Vagina (tissue), 2 donors: Measurements from ENCODE around the gene UQCC2.

Source experiments
- POLR2A ChIP-seq, 2 donors: fragments of 450-650 bp; IDR thresholded peaks; one replicate each; pipeline ENCODE4 v1.6.1; 2017; ENCODE audit warnings: antibody characterized with exemption in 2 of 2, mild to moderate bottlenecking in 2 of 2, moderate library complexity in 2 of 2
- POLR2AphosphoS5 ChIP-seq, 2 donors: sonication (generic); formaldehyde crosslinking; IDR thresholded peaks; one replicate each; pipeline ENCODE4 v1.9.0; 2017; ENCODE audit warnings: antibody characterized with exemption in 2 of 2, mild to moderate bottlenecking in 2 of 2, low read depth in 1 of 2; ENCODE audit not compliant: insufficient read depth in 1 of 2
- TF ChIP-seq, protein P1 (sequence below), 3 experiments: fragments of 450-650 bp in 2 of 3; fragments of 200-600 bp in 1 of 3; sonication (generic) in 1 of 3; IDR thresholded peaks; one replicate each; pipeline ENCODE4 v1.5.1; 2017 to 2019; ENCODE audit warnings: antibody characterized with exemption in 3 of 3, mild to moderate bottlenecking in 2 of 3, moderate library complexity in 2 of 3

- TF ChIP-seq, protein P1, sequence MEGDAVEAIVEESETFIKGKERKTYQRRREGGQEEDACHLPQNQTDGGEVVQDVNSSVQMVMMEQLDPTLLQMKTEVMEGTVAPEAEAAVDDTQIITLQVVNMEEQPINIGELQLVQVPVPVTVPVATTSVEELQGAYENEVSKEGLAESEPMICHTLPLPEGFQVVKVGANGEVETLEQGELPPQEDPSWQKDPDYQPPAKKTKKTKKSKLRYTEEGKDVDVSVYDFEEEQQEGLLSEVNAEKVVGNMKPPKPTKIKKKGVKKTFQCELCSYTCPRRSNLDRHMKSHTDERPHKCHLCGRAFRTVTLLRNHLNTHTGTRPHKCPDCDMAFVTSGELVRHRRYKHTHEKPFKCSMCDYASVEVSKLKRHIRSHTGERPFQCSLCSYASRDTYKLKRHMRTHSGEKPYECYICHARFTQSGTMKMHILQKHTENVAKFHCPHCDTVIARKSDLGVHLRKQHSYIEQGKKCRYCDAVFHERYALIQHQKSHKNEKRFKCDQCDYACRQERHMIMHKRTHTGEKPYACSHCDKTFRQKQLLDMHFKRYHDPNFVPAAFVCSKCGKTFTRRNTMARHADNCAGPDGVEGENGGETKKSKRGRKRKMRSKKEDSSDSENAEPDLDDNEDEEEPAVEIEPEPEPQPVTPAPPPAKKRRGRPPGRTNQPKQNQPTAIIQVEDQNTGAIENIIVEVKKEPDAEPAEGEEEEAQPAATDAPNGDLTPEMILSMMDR (IDR thresholded peaks at IDR 0.05) = no peak
- TF ChIP-seq POLR2A (IDR thresholded peaks at IDR 0.05) = no peak
- no peak for TF ChIP-seq POLR2AphosphoS5 (IDR thresholded peaks at IDR 0.05; ENCODE audit: insufficient read depth in 1 of 2, low read depth in 1 of 2)
Measured at GRCh38 chr6:33688451-33689147, 22.9 kb downstream of the UQCC2 start.
